HG03066 (cell line): Measurements from ENCODE around the gene BLTP3B.
A peak's percentile ranks its signal among the peaks of the same experiment; 100 is the strongest.

ENCODE experiments used
- ATAC-seq: cut with Tn5 transposase; IDR thresholded peaks from one replicate; pipeline ENCODE4 v1.9.1; 2021; ENCODE audit warnings: low read depth; ENCODE audit not compliant: unreplicated experiment

The BLTP3B gene

DNA sequence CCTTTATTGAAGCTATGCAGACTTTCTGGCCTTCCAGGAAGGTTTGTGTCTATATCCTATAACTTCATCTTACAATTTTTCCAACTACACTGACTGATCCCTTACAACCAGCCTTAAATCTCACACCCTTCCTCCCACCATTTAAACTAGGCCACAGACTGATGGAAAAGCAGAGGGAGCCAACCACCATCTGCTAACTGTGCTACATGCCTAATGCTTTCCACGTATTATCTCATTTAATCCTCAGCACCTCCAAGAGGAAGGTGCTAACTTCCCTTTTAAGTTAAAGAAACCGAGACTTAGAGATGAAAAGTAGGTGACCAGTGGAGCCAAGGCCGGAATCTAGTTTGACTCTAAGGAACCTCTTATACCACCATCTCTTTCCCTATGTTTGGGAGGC lies 22.7 kb upstream of the BLTP3B start:
- ATAC-seq, result no peak

DNA sequence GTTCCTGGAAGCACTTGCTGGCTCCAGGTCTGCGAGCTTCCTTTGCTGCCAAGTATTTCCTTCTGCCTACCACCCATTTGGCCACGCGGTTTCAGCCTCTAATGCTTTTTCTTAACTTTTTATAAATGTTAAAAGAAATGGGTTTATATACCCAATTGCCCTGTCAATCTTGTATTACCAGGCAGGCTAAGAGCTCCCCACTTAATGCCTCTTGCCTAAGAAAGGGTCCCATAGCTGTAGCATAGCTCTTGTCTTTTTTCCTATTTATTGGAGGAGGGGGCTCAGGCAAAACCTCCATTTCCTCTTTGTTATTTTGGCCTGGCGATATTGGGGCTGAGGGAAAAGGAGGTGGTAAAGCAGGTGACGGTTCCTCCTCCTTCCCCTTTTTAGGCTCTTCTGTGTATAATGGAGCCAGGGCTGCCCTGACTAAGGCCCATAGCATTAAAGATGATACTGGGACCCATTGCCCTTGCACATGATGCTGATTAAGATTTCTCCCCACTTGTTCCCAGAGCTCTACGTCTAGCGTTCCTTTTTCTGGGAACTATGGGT lies 21.6 kb upstream of the BLTP3B start:
- no peak for ATAC-seq

DNA sequence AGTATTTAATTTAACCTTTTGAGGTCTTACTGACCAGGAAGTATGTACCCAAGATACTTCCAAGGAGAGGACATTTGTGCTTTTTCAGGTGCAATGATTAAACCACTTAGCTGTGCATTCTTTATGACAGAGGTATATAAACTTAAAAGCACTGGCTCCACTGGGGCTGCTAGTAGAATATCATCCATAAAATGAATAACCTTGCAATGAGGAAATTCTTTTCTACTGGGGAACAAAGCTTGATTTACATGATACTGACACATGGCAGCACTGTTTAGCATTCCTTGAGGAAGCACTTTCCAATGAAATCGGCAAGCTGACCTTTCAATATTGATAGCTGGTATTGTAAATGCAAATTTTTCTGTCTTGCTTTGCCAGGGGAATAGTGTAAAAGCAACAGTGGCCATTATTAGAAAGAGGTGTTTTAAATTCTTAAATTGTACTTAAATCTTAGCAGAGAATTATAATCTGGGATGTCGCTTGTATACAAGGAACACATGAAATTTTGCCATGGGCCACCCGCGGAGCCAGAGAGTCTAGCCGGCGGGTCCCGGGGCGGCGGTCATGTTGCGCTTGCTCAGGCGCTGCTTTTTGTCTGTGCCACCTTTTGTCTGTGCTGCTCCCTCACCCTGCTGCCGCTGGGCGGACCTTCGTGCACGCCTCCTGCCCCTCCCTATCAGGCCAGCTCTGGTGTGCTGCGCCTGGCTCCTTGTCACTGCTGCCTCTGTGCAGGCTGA lies 20.9 kb upstream of the BLTP3B start:
- peak; percentile 99 for ATAC-seq

DNA sequence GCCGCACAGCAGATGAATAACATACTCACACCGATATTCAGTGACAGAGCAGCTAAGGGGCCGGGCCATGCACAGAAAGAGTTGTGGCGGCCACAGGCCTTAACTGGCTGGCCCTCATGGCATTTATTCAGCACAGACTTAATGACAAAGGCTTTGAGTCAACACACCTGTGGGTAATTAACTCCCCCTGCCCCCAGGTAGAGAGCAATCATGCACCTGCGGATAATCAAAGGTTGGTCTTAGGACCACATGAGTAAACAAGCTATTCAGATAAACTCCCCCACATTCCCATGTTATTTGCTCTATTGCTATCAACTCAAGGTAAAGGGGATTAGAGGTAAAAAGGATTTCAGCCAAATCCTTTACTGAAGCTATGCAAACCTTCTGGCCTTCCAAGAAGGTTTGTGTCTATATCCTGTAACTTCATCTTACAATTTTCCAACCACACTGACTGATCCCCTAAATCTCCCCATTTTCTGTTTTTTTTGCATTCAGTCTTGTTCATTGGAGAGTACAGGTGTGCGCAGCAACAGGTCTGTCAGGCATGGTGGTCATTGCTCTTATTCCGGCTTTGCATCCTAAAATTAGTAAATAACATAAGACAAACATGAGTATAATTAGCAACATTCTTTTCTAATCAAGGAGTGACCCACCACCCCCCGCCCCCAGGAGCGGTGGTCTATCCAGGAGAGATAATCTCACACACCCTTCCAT lies 16.9 kb upstream of the BLTP3B start:
- ATAC-seq, result no peak

DNA sequence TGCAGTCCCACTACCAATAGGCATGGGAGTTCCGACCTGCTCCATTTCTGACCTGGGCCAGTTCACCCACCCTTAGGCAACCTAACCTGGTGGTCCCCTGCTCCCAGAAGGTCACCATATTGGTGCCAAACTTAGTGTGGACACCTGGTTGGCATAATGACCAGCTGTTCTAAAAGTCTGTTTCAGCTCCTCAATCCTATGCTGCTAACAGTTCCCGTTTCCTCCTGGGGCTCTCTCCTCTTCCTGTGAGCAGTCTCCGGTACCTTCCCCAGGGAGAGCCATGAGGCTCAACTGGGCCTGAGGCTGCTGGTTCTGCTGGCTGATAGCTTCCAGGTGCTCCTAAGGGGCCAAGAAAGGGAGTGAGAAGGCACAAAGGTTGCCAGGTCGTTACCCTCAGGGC lies 15.9 kb upstream of the BLTP3B start:
- ATAC-seq, result no peak

DNA sequence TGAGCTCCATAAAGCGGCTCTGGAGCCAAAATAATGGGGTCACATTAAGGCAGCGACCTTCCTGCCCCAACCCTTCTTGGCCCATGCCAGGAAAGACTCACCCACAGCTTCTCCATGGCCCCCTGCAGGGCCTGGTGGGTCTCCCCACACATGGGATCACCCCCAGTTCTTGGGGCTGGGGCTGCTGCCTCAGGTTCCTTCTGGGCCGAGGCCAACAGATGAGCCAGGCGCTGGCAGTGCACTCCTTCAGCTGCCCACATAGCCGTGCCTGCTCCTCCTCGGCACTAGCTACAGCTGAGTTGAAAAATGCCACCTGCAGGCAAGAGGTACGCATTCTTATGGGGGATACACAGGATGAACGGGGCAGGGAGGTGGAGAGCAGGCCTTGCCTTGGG lies 14.8 kb upstream of the BLTP3B start:
- ATAC-seq, result no peak

DNA sequence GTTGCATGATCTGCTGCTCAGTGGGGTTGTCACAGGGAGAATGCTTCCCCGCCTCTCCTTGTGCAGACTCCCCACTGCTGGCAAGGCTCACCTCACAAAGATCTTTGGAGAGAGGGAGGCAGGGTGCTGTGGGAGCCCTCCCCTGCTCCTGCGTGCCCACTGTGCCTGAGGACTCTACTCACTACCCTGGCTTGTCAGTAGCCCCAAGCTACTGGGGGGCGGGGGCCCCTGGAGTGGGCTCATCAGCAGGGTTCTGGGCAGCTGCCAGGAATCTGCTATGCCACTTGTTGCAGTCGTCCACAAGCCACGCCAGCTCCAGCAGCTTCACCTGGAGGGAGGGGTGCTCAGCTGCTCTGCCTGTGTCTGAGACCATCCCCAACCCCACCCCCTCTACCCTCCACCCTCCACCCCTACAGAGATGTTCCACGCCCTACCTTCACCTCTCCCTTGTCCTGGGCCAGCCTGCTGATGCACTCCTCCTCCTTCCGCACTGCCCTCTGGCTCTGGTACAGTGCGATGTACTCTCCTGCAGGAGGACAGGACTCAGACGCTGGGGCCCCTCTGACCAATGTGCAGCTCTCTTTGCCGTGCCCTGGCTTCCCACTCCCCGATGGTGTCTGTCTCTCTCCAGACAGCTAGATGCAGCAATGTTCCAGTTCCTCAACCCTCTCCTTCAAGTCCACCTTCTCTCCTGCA lies 14.2 kb upstream of the BLTP3B start:
- no peak for ATAC-seq

DNA sequence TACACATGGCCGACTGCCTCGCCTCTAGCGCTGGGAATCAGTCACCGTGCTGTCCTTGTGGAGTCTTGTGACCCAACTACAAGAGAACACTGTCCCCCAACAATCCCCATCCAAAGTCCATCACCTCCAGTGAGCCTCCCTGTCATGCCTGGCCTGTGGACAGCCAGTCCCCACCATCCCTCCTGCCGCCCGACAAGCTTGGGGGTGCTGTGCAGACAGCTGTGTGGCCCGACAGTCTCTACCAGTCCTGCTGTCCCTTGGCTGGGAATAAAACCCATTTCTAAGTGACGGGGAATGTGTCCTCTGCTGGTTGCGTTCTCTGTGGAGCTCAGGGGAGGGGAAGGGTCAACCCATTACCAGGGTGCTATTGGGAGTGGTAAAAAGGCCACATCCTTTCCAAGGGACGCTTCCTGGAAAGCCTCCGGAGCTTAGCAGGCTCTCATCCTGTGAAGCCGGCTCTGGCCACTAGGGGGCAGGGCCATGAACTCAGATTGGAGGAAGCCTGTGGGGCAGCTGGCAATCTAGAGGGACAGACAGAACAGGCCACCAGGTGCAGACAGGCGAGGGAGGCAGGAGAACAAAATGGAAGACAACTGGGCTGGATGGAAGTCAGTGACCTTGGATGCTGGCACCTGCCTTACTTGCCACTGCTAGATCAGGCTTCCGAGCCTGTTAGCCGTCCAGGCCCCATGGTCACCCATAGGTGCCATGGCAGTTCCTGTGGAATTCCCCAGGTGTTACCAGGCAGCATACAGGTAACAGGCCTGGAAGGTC lies 12.0 kb upstream of the BLTP3B start:
- no peak for ATAC-seq

DNA sequence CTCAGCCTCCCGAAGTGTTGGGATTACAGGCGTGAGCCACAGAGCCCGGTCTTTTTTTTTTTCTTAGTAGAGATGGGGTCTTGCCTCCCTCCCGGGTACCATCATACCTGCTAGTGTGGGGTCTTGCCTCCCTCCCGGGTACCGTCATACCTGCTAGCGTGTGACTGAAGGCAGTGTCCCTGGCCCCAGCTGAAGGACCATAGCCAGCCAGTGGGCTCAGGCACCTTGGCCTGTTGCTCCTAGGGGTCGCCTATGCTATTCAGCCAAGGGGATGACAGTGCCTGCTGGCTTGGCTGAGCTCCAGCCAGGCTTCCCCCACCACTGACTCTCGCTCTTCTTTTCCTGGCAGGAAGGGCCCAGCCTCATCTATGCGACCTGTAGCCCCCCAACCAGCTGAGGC lies 10.5 kb upstream of the BLTP3B start:
- no peak for ATAC-seq

DNA sequence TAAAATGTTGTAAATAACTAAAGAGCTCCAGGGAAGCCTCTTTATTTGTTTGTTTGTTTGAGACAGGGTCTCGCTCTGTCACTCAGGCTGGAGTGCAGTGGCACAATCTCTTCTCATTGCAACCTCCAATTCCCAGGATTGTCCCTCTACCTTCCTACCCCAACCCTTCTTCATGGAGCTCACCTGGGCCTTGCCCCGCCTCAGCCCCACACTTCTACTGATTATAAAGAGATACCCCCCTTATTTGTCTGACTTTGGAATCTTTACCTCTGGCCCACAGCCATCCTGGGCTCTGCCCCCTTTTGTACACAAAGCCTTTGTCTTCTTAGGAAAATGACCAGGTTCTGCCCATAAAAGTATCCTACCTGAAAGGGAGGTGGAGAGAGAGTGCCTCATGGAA lies 9.1 kb upstream of the BLTP3B start:
- ATAC-seq, result no peak

DNA sequence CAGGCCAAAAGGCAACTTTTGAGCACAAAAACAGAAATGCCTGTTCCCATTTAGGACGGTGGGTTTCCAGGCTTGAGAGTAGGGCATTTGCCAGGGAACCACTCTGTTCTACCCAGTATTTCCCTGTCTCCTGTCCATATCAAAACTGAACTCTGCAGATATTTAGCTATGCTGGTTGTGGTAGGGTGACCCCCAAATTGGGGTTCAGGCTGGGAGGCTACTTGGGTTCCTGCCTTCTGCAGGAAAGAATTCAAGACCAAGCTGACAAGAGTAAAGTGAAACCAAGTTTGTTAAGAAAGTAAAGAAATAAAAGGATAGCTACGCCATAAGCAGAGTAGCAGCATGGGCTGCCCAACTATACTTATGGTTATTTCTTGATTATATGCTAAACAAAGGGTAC lies 3.6 kb upstream of the BLTP3B start:
- ATAC-seq, result no peak

DNA sequence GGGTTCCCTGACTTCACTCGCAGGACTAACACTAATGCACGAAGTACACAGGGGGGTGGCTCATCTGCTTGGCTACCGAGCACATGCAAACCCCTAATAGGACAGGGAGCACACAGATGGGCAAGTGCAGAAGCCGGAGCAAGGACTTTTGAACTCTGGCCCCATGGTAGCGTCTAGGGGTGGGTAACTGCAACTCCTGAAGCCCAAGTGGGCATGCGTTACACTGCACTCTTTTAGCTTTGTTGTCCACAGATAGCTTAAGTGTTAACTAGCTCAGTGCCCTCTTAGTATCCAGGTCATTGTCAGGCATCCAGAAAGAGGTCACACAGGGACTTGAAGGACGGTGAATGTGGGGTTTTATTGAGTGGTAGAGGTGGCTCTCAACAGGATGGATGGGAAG lies 3.0 kb upstream of the BLTP3B start:
- ATAC-seq, result no peak

DNA sequence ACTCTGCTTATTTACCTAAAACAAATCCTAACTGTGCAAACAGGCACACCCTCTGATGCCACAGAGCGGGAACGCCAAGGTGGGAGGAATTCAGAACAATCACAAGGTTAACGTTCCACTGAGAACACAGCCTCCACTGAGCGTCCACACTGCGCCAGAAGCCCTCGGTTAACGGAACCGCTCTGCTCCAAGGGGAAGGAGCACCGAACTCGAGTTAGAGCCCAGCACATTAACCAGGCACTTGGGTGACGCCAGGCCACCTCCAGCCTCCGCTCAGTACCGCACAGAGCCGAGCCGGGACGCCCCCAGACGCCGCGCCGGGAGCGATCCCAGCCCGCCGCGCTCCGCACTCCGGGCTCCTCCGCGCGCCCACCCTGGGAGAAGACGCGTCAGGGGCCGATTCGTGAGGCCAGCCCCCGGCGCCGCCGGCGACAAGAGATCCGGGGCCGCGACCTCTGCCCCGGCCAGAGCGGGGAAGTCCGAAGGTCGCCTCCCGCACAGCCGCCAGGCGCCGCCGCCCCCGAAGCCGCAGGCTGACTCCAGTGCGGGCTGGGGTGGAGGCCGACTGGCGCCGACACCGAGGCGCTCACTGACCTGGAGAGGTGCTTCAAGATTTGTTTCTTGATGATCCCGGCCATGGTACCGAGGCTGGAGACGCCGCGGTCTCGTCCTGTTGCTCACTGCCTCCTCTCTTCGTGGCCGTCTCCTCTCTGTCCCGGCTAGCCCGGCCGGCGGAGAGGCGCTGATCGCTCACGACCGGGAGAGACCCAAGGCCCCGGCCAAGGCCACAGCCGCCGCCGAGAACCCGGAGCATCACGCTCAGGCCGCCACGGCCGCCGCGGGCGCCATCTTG lies 450 bp downstream of the BLTP3B start:
- ATAC-seq, result peak; percentile 36

DNA sequence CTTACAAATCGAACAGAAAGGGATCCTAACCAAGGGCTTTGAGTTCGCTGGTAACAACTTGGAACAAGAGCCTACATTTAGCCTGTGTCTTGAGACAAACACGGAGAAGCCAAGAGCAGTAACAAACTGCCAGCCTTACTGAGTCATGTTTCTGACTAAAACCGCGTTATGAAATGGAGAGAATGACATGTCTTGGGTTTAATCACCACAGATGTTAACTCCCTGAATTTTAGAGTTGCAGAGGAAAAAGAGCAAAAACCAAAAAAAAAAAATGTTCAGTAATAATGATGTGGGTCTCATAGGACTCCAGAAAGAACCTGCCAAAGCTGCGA lies 1.0 kb downstream of the BLTP3B start:
- ATAC-seq, result no peak

DNA sequence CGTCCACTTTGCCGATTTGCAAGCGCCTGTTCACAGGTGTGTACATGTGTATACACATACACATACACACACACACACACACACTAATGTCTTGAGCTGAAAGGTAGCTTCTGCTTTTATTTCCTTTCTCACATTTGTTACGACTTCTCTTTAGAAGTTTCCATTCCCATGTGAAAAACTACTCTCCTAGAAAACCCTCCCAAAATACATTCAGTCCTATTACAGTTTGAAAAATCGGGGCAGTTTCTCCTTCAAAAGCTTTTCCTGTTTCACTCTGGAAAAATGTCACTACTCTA lies 3.9 kb downstream of the BLTP3B start:
- ATAC-seq, result no peak

DNA sequence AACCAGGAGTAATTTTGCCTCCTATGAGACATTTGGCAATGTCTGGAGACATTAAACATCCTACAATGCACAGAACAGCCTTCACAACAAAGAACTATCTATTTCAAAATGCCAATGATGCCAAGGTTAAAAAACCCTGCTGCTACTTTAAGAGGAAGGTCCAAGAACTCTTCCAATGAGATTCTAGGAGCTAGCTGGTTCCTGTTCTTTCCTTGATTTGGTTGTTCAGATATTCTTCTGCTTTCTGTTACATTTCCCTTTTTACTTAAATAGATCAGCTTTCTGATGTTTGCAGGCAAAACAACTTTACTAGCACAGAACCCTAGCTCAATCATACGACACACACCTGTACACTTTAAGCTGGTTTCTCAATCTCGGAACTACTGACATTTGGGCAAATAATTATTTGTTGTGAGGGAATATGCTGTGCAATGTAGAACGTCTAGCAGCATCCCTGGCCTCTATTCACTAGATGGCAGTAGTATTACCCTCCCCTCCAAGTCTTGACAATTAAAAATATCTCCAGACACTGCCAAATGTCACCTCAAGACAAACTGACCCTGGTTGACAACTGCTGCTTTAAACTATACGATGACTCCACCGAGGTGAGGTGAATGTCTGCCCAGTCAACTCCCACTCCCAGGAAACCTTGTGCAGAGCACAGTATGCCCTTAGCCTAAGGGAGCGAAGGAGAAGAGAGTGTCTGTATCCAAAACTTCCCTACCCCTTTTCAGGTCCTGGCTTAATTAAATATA lies 4.4 kb downstream of the BLTP3B start:
- ATAC-seq, result no peak

DNA sequence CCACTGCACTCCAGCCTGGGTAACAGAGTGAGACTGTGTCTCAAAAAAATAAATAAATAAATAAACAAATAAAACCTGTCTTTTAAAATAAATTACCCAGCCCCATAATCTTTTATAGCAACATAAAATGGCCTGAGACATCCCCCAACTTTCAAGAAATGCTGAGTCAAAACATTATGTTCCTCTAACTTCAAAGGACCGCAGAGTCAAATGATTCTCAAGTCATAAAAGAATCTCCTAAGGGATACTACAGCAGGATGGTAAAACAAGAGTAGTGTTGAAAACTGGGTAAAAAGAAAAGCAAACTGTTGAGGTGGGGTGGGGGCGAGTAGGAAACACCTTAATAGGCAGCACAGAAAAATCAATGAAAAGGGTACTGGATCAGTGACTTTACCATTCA lies 9.5 kb downstream of the BLTP3B start:
- ATAC-seq, result no peak

DNA sequence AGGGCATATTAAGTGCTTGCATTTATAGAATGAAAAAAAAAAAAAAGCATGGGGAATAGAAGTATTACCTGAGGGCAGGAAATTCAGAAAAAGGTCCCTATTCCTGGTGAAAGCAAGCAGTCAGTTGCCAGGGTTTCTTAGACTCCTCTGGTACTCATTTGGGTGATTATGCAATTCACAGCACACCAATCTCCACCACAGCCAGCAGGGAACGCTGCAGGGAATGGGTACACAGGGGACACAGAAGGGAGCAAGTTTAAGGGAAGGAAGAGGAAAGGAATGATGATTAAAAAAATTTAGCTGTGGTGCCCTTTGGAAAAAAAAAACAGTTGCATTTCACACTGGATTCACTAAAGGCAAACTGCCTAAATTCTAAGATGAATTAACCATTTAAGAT lies 14.2 kb downstream of the BLTP3B start:
- ATAC-seq, result no peak

DNA sequence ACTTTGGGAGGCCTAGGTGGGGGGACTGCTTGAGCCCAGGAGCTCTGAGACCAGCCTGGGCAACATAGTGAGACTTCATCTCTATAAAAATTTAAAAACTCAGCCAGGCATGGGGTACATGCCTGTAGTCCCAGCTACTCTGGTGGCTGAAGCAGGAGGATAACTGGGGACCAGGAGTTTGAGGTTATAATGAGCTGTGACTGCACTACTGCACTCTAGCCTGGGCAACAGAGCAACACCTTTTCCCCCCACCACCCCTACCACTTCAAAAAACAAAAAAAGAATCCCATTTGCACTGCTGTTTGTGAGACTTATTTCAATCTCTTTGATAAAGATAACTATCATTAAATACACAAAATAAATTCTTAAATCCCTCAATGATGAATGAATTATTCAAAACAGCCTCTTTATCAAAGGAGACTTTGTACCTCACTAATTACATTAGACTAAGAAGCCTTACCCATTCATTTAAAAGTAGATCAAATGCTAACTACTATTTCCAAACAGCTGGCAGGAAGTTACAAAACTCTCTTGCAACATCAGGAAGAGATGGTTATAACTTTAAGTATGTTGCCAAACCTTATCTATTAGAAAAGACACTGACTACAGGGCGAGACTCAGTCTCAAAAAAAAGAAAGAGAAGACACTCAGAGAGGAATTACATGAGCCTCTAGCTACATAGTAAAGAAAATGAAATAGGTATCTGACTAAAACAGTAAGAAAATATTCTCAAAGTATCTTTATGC lies 14.7 kb downstream of the BLTP3B start:
- ATAC-seq, result no peak
